DMS 273 (cell line): ENCODE data around the gene SETD1B.

Experiments
- DNase-seq: peaks from one replicate; lab custom pipeline; 2025; ENCODE audit not compliant: unreplicated experiment; lab: John Stamatoyannopoulos, UW

The SETD1B gene

GRCh38 chr12:121806546-121807423, 3.0 kb downstream of the SETD1B start:
- DNase-seq: no peak

DNA sequence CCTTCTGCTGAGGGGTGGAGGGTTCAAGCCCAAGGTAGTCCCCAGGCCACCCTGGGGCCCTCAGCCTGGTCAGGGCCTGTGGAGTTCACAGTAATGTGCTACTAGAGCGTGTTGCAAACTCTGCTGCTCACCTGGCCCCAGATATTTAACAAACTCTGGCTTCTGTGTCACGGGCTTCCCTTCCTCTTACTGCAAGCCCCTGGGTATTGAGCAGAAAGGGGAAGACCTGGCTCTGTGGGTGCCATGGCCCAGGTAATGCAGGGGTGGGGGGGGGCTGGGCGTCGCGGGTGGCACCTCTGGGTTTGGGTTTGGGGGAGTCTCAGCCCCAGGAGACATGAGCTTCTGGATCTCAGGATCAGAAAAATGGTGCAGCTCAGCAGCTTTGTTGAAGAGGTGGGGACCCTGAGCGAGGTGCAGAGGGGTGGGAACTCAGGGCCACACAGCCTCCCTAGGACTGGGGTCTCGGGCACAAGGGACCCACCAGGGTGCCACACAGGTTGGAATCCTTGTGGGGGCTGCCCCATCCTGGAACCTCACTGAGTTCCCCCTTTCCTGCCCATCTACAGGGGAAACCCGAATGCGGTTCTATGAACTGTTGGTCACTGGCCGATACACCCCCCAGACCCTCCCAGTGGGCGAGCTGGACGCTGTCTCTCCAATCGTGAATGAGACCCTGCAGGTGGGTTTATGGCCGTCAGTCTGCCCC, 4.0 kb downstream of the SETD1B start:
- DNase-seq: no peak

- no peak for DNase-seq
These were observed 4.8 kb downstream of the SETD1B start for GRCh38 chr12:121808623-121809022.

DNA sequence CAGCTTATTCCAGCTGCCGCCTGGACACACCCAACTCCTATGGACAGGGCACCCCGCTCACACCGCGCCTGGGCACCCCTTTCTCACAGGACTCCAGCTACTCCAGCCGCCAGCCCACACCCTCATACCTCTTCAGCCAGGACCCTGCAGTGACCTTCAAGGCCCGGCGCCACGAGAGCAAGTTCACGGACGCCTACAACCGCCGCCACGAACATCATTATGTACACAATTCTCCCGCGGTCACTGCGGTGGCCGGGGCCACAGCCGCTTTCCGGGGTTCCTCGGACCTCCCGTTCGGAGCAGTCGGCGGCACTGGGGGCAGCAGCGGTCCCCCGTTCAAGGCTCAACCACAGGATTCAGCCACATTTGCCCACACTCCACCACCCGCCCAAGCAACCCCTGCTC, 5.9 kb downstream of the SETD1B start:
- DNase-seq: no peak

- no peak for DNase-seq
These were observed 6.5 kb downstream of the SETD1B start for GRCh38 chr12:121810234-121810817.

- DNase-seq: no peak
These were observed 7.1 kb downstream of the SETD1B start for GRCh38 chr12:121810833-121811433.

GRCh38 chr12:121811434-121812319, 7.9 kb downstream of the SETD1B start:
- DNase-seq: peak; percentile 76

DNA sequence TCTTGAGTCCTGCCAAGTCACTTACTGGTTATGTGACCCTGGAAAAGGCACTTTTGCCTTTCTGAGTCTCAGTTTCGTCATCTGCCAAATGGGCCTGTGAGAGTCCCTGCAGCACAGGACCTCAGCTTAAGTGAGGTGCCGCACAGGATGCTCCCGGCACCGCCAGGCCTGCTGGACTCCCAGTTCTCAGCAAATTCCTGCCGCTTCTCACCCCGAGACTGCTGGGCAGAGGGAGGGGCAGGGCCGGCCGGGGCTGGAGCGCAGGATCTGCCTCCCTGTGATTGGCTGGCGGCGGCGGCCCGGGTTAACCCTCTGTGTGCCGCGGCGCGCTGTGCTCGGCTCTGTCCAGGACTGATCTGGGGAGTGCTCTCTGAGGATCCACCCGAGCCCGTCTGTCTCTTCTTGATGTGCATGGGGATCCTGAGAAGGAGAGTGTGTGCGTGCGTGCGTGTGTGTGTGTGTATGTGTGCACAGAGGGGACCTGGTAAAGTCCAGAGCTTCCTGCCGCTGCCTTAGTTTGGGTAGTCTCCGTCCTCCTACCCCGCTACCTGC, 8.6 kb downstream of the SETD1B start:
- DNase-seq: no peak

DNA sequence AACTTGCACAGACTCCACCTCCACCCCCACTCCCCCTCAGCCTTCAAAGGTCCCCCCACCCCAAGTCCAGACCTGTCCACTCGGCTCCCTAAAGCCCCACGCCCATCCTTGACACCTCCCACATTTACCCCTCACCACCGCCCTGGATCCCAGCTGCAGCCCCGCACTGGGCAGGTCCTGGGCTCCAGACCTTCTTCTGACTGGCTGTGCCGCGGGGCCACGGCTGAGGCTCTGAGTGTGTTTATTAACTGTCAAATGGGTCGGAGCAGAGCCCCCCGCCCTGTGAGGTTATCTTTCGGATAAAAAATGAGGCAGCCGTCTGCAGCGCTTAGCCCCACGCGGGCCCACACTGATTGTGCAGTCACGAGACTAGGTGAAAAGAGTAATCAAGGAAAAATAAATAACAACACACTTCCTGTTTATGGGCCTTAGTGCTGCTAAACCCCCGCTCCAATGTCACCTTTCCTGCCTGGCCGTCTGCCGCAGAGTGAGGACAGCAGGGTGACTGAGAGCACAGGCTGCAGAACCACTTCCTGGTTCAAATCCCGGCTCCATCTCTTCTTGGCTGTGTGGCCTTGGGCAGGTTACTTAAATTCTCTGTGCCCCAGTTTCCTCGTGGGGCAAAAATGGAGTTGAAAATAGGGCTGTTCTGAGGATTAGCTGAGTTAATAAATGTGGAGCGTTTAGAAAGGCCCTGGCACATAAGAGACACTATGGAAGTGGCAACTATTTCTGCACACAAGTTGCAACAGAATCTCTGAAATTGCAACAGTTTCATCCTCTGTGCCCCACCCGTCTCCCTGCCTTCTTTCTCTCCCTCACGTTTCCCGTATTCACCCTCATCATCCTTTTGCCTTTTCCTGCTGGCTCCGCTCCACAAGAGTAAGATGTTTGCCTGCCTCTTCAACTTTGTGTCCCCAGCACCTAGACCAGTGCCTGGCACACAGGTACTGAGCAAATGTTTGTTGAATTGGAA, 9.4 kb downstream of the SETD1B start:
- DNase-seq: no peak

DNA sequence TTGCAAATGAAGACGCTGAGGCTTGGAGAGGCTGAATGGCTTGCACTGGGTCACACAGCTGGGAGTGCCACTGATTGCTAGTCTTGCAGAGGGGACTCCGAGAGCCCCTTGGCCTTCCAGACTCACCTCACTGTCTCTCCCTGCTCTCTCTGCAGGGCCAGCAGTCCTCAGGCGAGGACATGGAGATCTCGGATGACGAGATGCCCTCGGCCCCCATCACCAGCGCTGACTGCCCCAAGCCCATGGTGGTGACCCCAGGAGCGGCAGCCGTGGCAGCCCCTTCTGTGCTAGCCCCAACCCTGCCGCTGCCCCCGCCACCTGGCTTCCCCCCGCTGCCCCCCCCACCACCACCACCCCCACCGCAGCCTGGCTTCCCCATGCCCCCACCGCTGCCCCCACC, 10.1 kb downstream of the SETD1B start:
- no peak for DNase-seq

DNA sequence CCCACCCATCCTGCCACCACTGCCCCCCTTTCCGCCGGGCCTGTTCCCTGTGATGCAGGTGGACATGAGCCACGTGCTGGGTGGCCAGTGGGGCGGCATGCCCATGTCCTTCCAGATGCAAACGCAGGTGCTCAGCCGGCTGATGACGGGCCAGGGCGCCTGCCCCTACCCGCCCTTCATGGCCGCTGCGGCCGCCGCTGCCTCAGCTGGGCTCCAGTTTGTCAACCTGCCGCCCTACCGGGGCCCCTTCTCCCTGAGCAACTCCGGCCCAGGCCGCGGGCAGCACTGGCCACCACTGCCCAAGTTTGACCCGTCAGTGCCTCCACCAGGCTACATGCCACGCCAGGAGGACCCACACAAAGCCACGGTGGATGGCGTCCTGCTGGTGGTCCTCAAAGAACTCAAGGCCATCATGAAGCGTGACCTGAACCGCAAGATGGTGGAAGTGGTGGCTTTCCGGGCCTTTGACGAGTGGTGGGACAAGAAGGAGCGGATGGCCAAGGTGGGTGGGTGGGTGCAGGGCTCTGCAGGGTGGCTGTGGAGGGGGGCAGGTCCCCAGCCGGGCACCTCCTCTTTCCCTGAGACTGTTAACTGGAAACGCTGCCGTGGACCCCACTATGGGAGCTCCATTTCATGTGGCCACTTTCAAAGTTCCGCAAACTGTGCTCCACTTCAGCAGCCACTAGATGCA, 10.8 kb downstream of the SETD1B start:
- DNase-seq: no peak

DNA sequence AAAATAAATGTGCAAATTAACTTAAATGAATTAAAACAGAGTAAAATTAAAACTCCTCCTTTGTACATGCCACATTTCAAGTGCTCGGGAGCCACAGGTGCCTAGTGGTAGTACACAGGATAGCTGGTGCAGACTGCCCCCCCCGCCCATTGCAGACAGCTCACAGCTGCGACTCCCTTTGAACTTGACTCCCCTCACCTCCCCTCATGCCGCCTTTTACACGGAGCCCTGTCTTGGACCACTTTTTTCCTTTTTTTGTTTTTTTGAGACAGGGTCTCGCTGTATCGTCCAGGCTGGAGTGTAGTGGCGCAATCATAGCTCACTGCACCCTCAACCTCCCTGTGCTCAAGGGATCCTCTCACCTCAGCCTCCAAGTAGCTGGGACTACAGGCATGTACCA, 11.5 kb downstream of the SETD1B start:
- DNase-seq: no peak

DNA sequence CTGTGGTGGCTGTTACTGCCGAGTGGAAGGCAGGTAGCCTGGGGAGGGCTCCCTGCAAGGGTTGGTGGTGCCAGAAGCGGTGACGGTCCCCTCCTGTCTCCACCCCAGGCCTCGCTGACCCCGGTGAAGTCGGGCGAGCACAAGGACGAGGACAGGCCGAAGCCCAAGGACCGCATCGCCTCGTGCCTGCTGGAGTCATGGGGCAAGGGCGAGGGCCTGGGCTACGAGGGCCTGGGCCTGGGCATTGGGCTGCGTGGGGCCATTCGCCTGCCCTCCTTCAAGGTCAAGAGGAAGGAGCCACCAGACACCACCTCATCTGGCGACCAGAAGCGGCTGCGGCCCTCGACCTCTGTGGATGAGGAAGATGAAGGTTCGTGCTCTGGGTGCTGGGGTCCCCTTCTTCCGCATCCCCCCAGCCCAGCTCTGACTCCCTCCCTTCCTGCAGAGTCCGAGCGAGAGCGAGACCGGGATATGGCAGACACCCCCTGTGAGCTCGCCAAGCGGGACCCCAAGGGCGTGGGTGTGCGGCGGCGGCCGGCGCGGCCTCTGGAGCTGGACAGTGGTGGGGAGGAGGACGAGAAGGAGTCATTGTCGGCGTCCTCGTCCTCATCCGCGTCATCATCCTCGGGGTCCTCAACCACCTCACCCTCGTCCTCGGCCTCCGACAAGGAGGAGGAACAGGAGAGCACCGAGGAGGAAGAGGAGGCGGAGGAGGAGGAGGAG, 13.3 kb downstream of the SETD1B start:
- DNase-seq: no peak

GRCh38 chr12:121817648-121818043, 13.8 kb downstream of the SETD1B start:
- no peak for DNase-seq

DNA sequence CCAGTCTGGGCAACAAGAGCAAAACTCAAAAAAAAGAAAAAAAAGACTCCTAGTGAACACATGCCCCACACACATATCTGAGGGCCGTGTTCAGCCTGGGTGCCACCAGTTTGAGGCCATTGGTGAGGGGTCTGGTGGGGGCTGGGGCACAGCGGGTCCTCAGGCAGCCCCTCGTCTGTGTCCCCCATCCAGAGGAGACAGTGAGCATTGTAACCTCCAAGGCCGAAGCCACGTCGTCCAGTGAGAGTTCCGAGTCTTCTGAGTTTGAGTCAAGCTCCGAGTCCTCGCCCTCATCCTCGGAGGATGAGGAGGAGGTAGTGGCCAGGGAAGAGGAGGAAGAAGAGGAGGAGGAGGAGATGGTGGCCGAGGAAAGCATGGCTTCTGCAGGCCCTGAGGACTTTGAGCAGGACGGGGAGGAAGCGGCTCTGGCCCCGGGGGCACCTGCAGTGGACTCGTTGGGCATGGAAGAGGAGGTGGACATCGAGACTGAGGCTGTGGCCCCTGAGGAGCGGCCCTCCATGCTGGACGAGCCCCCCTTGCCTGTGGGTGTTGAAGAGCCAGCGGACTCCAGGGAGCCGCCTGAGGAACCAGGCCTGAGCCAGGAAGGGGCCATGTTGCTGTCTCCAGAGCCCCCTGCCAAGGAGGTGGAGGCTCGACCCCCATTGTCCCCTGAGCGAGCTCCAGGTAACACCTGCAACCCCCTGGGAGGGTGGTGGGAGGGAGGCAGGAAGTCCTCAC, 15.6 kb downstream of the SETD1B start:
- no peak for DNase-seq

DNA sequence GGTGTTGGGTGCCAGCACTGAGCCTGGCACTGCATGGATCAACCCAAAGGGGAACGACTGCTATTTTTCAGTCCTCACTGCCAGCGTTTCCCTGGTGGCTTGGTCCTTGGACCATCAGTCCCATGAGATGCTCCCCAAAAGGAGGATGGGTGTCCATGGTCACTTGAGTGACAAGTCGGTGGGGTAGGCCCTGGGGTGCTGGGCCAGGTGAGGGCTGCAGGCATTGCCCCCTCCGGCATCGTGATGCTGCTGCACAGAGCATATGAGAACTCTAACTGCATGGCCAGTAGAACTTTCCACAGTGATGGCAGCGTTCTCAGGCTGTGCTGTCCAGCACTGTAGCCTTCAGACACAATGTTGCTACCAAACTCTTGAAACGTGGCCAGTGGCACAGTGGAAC, 16.2 kb downstream of the SETD1B start:
- no peak for DNase-seq

DNA sequence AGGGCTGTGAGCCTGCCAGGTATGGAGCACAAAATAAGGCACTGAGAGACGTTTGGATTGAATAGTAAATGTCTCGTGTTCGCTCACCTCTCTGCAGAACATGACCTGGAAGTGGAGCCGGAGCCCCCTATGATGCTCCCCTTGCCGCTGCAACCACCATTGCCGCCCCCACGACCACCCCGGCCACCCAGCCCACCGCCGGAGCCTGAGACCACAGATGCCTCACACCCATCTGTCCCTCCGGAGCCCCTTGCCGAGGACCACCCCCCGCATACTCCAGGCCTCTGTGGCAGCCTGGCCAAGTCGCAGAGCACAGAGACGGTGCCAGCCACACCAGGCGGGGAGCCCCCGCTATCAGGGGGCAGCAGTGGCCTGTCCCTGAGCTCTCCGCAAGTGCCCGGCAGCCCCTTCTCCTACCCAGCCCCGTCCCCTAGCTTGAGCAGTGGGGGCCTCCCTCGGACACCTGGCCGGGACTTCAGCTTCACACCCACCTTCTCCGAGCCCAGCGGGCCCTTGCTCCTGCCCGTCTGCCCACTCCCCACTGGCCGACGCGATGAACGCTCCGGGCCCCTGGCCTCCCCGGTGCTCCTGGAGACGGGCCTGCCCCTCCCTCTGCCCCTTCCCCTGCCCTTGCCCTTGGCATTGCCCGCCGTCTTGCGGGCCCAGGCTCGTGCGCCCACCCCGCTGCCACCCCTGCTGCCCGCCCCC, 18.7 kb downstream of the SETD1B start:
- DNase-seq: no peak
